ENCODE data around the gene ATOX1. TPM values are rescaled to one million over a fixed set of nuclear protein-coding genes. Genes with fewer than 3 reads are reported as not detected.
"Not testable (repeated sequence)": the region's sequence is repeated elsewhere in the genome, so short reads cannot be mapped to it uniquely, and the experiment has no call there.

Gene ATOX1
- total RNA-seq, 1 donor from 2014 or later: 120 TPM

DNA sequence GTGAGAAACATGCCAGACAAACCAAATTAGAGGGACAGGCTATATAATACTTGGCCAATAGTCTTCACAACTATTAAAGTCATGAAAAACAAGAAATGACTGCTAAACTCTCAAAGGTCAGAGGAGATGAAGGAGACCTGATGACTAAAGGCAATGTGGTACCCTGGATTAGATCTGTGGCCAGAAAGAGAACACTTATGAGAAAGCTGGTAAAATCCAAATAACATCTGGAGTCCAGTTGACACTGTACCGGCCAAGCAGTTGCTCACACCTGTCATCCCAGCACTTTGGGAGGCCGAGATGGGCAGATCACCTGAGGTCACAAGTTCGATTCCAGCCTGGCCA, 24.4 kb downstream of the ATOX1 start:
- H3K27me3 ChIP-seq: no peaks in the 10 kb centered on the region
- no peaks in the 10 kb centered on the region for H3K9me3 ChIP-seq
- H3K4me1 ChIP-seq: peaks cover 15% of the 10 kb centered on the region
- intact Hi-C loops (cut with DNase I): no loop called here
- H3K27ac ChIP-seq: no peak overlapping the region
- no peak overlapping the region for H3K4me3 ChIP-seq
- TF ChIP-seq POLR2AphosphoS5 (IDR thresholded peaks at IDR 0.05; ENCODE audit: insufficient read depth in 1 of 2, low read depth in 1 of 2) (no peak), POLR2A (IDR thresholded peaks at IDR 0.05) (no peak)
- TF ChIP-seq, protein P1, sequence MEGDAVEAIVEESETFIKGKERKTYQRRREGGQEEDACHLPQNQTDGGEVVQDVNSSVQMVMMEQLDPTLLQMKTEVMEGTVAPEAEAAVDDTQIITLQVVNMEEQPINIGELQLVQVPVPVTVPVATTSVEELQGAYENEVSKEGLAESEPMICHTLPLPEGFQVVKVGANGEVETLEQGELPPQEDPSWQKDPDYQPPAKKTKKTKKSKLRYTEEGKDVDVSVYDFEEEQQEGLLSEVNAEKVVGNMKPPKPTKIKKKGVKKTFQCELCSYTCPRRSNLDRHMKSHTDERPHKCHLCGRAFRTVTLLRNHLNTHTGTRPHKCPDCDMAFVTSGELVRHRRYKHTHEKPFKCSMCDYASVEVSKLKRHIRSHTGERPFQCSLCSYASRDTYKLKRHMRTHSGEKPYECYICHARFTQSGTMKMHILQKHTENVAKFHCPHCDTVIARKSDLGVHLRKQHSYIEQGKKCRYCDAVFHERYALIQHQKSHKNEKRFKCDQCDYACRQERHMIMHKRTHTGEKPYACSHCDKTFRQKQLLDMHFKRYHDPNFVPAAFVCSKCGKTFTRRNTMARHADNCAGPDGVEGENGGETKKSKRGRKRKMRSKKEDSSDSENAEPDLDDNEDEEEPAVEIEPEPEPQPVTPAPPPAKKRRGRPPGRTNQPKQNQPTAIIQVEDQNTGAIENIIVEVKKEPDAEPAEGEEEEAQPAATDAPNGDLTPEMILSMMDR (IDR thresholded peaks at IDR 0.05): no peak
- H3K36me3 ChIP-seq: no peaks in the 10 kb centered on the region
- peak in 1 of 2 donors; percentile 44 for DNase-seq (ENCODE audit: extremely low spot score in 2 of 2)

GRCh38 chr5:151733358-151734063, 24.9 kb downstream of the ATOX1 start:
- TF ChIP-seq, protein P1 (IDR thresholded peaks at IDR 0.05): no peak
- no peak for TF ChIP-seq POLR2AphosphoS5 (IDR thresholded peaks at IDR 0.05; ENCODE audit: insufficient read depth in 1 of 2, low read depth in 1 of 2)
- no peak for TF ChIP-seq POLR2A (IDR thresholded peaks at IDR 0.05)
- no peaks in the 10 kb centered on the region for H3K36me3 ChIP-seq
- peak in 1 of 2 donors; percentile 52 for DNase-seq (ENCODE audit: extremely low spot score in 2 of 2)
- intact Hi-C loops (cut with DNase I): no loop called here
- H3K27ac ChIP-seq: no peak overlapping the region
- no peak overlapping the region for H3K4me3 ChIP-seq
- H3K9me3 ChIP-seq: no peaks in the 10 kb centered on the region
- no peaks in the 10 kb centered on the region for H3K27me3 ChIP-seq
- peaks cover 15% of the 10 kb centered on the region for H3K4me1 ChIP-seq

DNA sequence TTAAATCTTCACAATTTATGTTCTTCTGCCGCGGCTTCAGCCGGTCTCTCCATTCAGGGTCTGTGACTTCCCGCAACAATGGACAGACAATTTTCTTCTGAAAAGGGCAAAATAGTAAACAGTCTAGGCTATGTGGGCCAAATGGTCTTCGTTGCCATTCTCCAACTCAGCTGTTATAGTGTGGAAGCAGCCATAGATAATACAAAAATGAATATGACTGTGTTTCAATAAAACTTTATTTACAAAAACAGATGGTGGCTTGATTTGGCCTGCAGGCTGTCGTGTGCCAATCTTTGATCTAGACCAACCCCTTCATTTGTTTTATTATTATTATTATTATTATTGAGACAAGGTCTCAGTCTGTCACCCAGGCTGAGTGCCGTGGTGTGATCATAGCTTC, 28.1 kb downstream of the ATOX1 start:
- TF ChIP-seq POLR2AphosphoS5 (IDR thresholded peaks at IDR 0.05; ENCODE audit: insufficient read depth in 1 of 2, low read depth in 1 of 2) (no peak), POLR2A (IDR thresholded peaks at IDR 0.05) (no peak)
- TF ChIP-seq, protein P1 (IDR thresholded peaks at IDR 0.05): no peak
- no peak overlapping the region for H3K4me3 ChIP-seq
- no peaks in the 10 kb centered on the region for H3K4me1 ChIP-seq
- H3K27ac ChIP-seq: no peak overlapping the region
- no peaks in the 10 kb centered on the region for H3K36me3 ChIP-seq
- intact Hi-C loops (cut with DNase I): no loop called here
- no peaks in the 10 kb centered on the region for H3K27me3 ChIP-seq
- H3K9me3 ChIP-seq: no peaks in the 10 kb centered on the region
- DNase-seq (ENCODE audit: extremely low spot score in 2 of 2): no peak

DNA sequence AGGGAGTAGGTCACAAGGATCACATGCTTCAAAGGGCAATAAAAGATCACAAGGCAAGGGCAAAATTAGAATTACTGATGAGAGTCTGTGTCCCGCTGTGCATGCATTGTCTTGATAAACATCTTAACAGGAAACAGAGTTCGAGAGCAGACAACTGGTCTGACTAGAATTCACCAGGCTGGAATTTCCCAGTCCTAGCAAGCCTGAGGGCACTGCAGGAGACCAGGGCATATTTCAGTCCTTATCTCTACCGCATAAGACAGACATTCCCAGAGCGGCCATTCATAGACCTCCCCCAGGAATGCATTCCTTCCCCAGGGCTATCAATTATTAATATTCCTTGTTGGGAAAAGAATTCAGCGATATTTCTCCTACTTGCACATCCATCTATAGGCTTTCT, 28.8 kb downstream of the ATOX1 start:
- H3K27me3 ChIP-seq; H3K9me3 ChIP-seq; intact Hi-C loops (cut with DNase I); H3K4me3 ChIP-seq; H3K4me1 ChIP-seq; DNase-seq (ENCODE audit: extremely low spot score in 2 of 2); H3K36me3 ChIP-seq; H3K27ac ChIP-seq: not testable (repeated sequence)

DNA sequence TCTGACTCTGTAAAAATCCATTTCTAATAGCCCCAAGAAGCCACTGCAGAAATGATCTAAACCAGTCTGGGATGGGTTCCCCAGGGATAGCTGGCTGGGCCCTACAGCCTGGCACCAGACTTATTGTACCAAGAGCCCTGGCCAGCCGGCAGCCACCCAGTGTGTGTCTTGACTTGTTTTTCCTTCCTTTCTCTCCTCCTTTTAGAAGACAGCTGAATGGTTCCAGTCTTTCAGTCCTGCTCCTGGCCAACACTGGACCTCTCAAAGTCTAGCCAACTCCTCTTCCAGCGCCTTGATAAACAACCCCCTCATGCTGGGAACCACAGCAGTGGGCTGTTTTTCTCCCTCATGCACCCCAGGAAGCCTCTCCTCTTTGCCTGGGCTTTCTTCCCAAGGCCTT, 34.1 kb downstream of the ATOX1 start:
- Histone ChIP-seq H3K27ac (no peak overlapping the region), H3K4me1 (no peaks in the 10 kb centered on the region), H3K36me3 (no peaks in the 10 kb centered on the region), H3K27me3 (no peaks in the 10 kb centered on the region), H3K9me3 (no peaks in the 10 kb centered on the region), H3K4me3 (no peak overlapping the region)
- intact Hi-C loops (cut with DNase I): no loop called here
- no peak for TF ChIP-seq POLR2AphosphoS5 (IDR thresholded peaks at IDR 0.05; ENCODE audit: insufficient read depth in 1 of 2, low read depth in 1 of 2)
- TF ChIP-seq, protein P1 (IDR thresholded peaks at IDR 0.05): no peak
- TF ChIP-seq POLR2A (IDR thresholded peaks at IDR 0.05): no peak
- peak in 1 of 2 donors; percentile 47 for DNase-seq (ENCODE audit: extremely low spot score in 2 of 2)

Measured in vagina (tissue), 2 donors.